Natural killer cell treated with Interleukin-12 subunit alpha and Interleukin-12 subunit beta and Interleukin-15 and Interleukin-18, amount 100 ng/mL, for 72 hours (primary cell): Measurements from ENCODE around the gene GUK1. TPM values are rescaled to one million over a fixed set of nuclear protein-coding genes. Genes with fewer than 3 reads are reported as not detected.
"Not testable (repeated sequence)": the region's sequence is repeated elsewhere in the genome, so short reads cannot be mapped to it uniquely, and the experiment has no call there.

ENCODE experiments used
- ATAC-seq, 2 donors: fragments of 150-1000 bp; cut with Tn5 transposase in 1 of 2; sonication (Bioruptor Pico), chemical (Tn5 transposase) in 1 of 2; 2 replicates each; pipeline ENCODE4 v1.10.0; 2021
- DNase-seq: peaks from one replicate; pipeline ENCODE4 v3.0.0; 2022; ENCODE audit warnings: low spot score
- H3K27ac Mint-ChIP-seq, 2 donors: 1 replicate in 1 of 2; 2 replicates in 1 of 2; pipeline ENCODE4 v1.8.0; 2022; ENCODE audit warnings: mixed read lengths in 2 of 2, mild to moderate bottlenecking in 1 of 2, moderate library complexity in 1 of 2
- H3K27me3 Mint-ChIP-seq, 2 donors: 1 replicate in 1 of 2; 2 replicates in 1 of 2; pipeline ENCODE4 v1.8.0; 2022; ENCODE audit warnings: mixed read lengths in 2 of 2
- H3K36me3 Mint-ChIP-seq: one replicate; pipeline ENCODE4 v1.8.0; 2022; ENCODE audit warnings: mixed read lengths
- H3K4me1 Mint-ChIP-seq, 2 donors: 1 replicate in 1 of 2; 2 replicates in 1 of 2; pipeline ENCODE4 v1.8.0; 2022; ENCODE audit warnings: low read depth in 2 of 2, mixed read lengths in 2 of 2, mild to moderate bottlenecking in 1 of 2
- H3K4me3 Mint-ChIP-seq: one replicate; pipeline ENCODE4 v1.8.0; 2022; ENCODE audit warnings: mixed read lengths
- H3K9me3 Mint-ChIP-seq: 2 replicates; pipeline ENCODE4 v1.8.0; 2022; ENCODE audit warnings: mixed read lengths
- total RNA-seq, 2 donors: library from RNA; stranded (reverse); gene quantifications; one replicate each; pipeline ENCODE4 v1.2.3, GENCODE V29; 2022

The GUK1 gene
- total RNA-seq, 2 donors from 2014 or later = 296 to 329 TPM

DNA sequence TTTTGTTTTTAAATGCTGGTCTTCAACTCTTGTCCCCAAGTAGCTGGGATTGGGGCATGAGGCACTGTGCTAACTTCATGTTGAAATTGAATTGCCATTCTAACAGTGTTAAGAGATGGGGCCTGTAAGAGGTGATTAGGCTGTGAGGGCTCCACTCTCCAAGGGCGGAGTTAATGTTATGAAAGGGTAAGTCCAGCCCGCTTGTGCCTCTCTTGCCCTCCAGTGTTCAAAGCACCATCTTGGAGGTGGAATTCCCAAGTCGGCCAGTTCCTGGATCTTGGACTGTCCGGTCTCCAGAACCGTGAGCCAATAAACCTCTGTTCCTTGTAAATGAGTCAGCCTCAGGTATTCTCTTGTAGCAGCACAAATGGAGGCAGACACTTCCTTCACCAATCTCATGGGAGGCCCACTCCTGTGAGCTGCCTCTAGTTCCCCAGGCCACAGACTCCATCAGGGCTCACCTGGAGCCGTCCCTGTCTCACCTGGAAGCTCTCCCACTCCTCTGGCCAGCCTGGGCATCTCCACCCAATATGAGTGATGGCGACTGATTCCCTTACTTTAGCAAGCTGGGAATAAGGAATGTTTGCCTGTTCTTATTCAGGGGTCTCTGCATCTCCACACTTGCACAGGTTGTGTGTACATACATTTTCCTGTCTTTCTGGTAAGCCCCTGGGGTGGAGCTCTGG, 41.0 kb downstream of the GUK1 start:
- H3K27ac Mint-ChIP-seq = no peak overlapping the region
- DNase-seq = no peak
- peaks cover 4 to 18% of the 10 kb centered on the region in 2 donors for H3K4me1 Mint-ChIP-seq
- H3K27me3 Mint-ChIP-seq = no peaks in the 10 kb centered on the region
- no peaks in the 10 kb centered on the region for H3K9me3 Mint-ChIP-seq
- no peak for ATAC-seq
- H3K4me3 Mint-ChIP-seq = no peak overlapping the region
- no peaks in the 10 kb centered on the region for H3K36me3 Mint-ChIP-seq

DNA sequence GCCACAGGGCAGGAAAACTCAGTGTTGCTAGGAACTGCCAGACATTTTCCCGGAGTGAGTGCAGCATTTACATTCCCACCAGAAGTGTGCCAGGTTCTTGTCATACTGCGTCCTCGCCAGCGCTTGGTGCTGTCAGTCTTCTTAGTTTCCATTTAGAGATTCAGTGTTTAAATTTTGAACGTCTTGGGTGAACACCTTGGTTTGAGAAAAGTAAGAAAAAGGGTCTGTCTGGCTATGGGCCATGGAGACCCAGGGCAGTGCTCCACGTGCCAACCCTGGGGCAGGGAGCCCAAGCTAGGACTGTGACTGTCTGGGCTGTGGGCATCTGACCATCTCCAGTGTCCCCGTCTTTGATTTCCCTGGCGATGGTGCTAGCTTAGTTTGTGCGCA, 41.6 kb downstream of the GUK1 start:
- no peak for ATAC-seq
- Mint-ChIP-seq H3K27me3 (no peaks in the 10 kb centered on the region), H3K4me1 (peaks cover 4 to 18% of the 10 kb centered on the region in 2 donors), H3K36me3 (no peaks in the 10 kb centered on the region), H3K4me3 (no peak overlapping the region), H3K27ac (no peak overlapping the region), H3K9me3 (no peaks in the 10 kb centered on the region)
- no peak for DNase-seq

DNA sequence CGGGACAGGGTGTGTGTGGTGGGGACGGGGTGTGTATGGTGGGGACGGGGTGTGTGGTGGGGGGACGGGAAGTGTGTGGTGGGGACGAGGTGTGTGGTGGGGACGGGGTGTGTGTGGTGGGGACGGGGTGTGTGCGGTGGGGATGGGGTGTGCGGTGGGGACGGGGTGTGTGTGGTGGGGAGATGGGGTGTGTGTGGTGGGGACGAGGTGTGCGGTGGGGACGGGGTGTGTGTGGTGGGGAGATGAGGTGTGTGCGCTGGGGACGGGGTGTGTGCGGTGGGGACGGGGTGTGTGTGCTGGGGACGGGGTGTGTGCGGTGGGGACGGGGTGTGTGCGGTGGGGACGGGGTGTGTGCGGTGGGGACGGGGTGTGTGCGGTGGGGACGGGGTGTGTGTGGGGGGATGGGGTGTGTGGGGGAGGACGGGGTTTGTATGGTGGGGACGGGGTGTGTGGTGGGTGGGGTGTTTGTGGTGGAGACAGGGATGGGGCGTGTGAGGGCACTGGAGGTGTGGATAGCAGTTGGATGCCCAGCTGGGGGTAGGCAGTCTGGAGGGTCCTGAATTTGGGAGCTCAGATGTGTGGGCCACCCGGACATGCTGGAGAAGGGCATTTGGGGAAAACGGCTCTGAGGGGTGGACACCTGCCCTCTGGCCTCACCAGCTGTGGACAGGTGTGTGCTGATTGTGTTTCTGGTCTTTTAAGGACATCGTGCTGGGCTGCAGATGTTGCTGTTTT, 42.4 kb downstream of the GUK1 start:
- H3K27ac Mint-ChIP-seq = no peak overlapping the region
- H3K9me3 Mint-ChIP-seq = no peaks in the 10 kb centered on the region
- ATAC-seq (no peak), DNase-seq (no peak)
- no peak overlapping the region for H3K4me3 Mint-ChIP-seq
- H3K4me1 Mint-ChIP-seq = peaks cover 4 to 18% of the 10 kb centered on the region in 2 donors
- H3K36me3 Mint-ChIP-seq = no peaks in the 10 kb centered on the region
- H3K27me3 Mint-ChIP-seq = no peaks in the 10 kb centered on the region

DNA sequence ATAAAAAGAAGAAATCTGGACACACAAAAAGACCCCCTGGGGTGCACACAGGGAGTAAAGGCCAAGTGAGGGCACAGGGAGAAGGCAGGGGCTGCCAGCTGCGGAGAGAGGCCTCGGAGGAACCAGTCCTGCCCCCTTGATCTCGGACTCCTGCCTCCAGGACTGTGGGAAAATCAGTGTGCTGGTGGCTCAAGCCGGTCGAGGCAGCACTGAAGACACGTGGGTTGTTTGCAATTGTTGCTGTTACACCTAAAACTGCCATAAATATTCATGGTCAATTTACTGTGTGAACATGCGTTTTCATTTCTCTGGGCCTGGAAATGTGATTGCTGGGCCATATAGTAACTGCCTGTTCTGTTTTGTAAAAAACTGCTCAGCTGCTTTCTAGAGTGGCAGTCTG, 44.1 kb downstream of the GUK1 start:
- no peaks in the 10 kb centered on the region for H3K9me3 Mint-ChIP-seq

DNA sequence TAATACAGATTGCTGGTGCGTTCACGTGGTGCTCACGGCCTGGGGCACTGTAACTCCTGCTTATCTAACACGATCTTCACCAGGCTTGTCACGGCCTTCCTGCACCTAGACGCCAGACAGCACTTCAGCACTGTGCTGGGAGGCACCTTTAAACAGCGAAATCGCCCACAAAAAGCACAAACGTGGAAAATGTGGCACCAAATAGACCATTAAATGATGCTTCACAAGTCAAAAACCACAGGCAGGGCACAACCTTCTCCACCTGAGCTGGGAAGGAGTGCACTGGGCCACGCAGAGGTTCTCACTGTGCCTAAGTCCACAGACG, 45.5 kb downstream of the GUK1 start:
- Mint-ChIP-seq H3K36me3 (no peaks in the 10 kb centered on the region), H3K4me1 (peaks cover 4 to 18% of the 10 kb centered on the region in 2 donors), H3K27ac (no peak overlapping the region), H3K27me3 (no peaks in the 10 kb centered on the region), H3K9me3 (no peaks in the 10 kb centered on the region), H3K4me3 (no peak overlapping the region)
- ATAC-seq = no peak
- DNase-seq = no peak

More for the DNA sequence above, 44.1 kb downstream of the GUK1 start:
- no peaks in the 10 kb centered on the region for H3K27me3 Mint-ChIP-seq
- no peak for DNase-seq
- H3K27ac Mint-ChIP-seq = no peak overlapping the region
- no peak for ATAC-seq
- no peaks in the 10 kb centered on the region for H3K36me3 Mint-ChIP-seq
- peaks cover 4 to 18% of the 10 kb centered on the region in 2 donors for H3K4me1 Mint-ChIP-seq
- H3K4me3 Mint-ChIP-seq = no peak overlapping the region

DNA sequence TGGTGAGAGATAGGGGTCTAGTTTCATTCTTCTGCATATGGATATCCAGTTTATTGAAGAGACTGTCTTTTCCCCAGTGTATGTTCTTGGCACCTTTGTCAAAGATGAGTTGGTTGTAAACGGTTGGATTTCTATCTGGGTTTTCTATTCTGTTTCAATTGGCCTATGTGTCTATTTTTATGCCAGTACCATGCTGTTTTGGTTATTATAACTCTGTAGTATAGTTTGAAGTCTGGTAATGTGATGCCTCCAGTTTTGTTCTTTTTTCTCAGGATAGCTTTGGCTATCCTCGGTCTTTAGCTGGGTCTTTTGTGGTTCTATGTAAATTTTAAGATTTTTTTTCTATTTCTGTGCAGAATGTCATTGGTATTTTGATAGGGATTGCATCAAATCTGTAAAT, 48.2 kb downstream of the GUK1 start:
- not testable (repeated sequence) for DNase-seq, H3K36me3 Mint-ChIP-seq, H3K27ac Mint-ChIP-seq, H3K9me3 Mint-ChIP-seq, ATAC-seq, H3K4me3 Mint-ChIP-seq, H3K27me3 Mint-ChIP-seq
- H3K4me1 Mint-ChIP-seq = peaks cover 4 to 13% of the 10 kb centered on the region in 2 donors

DNA sequence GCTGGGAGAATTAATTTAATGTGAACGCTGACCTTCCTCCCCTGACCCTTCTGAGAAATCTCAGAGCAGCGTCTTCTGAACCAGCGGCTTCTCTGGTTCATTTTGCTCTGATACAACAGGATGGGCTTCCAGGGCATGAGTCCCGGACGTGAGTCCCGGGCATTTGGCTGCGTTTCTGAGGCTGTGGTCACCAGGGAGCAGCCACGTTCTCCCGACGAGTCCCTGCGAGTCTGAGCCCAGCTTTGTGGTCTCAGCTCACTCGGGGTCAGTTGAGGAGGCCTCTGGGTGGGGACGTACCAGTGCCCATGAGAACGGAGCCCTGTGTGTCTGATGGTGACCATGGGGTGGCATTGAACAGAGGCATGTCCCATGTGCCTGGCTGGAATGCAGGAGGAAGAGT, 50.1 kb downstream of the GUK1 start:
- no peak for ATAC-seq
- Mint-ChIP-seq H3K27ac (no peak overlapping the region), H3K36me3 (no peaks in the 10 kb centered on the region), H3K4me1 (peaks cover 4 to 9% of the 10 kb centered on the region in 2 donors), H3K9me3 (no peaks in the 10 kb centered on the region), H3K4me3 (no peak overlapping the region), H3K27me3 (no peaks in the 10 kb centered on the region)
- no peak for DNase-seq

DNA sequence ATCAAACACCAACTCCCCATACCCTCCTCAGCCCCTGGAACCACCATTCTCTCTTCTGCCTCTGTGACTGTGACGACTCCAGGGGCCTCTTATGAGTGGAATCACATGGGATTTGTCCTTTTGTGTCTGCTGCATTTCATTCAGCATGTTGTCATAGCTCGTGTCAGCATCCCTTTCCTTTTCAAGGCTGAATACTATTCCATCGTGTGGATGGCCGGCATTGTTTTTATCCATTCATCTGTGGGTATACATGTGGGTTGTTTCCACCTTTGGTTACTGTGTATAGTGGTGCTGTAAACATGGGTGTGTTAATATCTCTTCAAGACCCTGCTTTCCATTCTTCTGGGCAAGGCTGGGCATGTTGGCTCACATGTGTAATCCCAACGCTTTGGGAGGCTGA, 50.7 kb downstream of the GUK1 start:
- no peaks in the 10 kb centered on the region for H3K9me3 Mint-ChIP-seq
- DNase-seq (no peak), ATAC-seq (no peak)
- peaks cover under 1 to 3% of the 10 kb centered on the region in 2 donors for H3K4me1 Mint-ChIP-seq
- H3K4me3 Mint-ChIP-seq = no peak overlapping the region
- H3K27me3 Mint-ChIP-seq = no peaks in the 10 kb centered on the region
- no peak overlapping the region for H3K27ac Mint-ChIP-seq
- no peaks in the 10 kb centered on the region for H3K36me3 Mint-ChIP-seq

DNA sequence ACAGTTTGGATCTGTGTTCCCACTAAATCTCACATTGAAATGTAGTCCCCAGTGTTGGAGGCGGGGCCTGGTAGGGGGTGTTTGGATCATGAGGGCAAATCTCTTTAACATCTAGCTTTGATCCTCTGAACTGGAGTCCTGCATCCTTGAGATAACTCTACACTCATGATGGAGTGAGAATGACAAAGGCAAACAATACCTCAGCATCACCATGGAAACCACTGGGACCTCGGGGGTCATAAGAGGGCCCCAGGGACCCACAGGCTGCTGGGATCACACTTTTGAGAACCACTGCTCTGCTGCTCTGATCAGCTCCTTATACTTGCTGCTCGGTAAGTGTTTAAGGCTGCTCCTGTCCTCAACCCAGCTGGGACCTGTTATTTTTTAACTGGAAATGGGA, 54.4 kb downstream of the GUK1 start:
- peaks cover 5% of the 10 kb centered on the region for H3K9me3 Mint-ChIP-seq
- no peaks in the 10 kb centered on the region for H3K4me1 Mint-ChIP-seq
- DNase-seq = no peak
- H3K4me3 Mint-ChIP-seq = no peak overlapping the region
- H3K27ac Mint-ChIP-seq = no peak overlapping the region
- no peak for ATAC-seq
- H3K36me3 Mint-ChIP-seq = peaks cover 10% of the 10 kb centered on the region
- no peaks in the 10 kb centered on the region for H3K27me3 Mint-ChIP-seq

DNA sequence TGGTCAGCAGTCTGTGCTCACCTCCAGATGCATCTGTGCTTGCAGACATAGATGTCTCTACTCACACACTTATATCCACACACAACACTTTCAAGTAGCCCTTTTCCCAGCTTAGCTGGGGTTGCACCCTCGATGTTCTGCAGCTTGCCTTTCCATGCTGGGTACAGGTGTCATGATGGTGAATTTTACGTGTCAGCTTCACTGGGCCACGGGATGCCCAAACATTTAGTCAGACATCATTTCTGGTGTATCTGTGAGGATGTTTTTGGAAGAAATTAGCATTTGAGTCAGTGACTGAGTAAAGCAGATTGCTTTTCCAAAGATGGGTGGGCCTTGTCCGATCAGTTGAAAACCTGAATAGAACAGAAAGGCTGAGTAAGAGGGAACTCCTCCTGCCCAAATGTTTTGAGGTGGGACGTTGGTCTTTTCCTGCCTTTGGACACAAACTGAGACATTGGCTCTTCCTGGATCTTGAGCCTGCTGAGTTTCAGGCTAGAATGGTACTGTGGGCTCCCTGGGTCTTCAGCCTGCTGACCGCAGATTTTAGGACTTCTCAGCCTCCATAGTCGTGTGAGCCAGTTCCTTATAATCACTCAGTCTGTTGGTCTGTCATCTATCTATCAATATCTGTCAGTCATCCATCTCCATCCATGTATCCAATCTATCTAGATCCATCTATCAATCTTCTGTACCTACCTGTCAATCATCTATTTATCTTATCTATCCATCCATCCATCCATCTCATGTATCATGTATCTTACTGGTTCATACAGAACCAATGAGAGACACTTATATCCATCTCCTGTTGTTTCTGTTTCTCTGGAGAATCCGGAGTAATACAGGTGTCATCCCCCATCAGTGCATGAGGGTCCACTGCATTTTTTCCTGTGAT, 55.1 kb downstream of the GUK1 start:
- H3K27ac Mint-ChIP-seq = no peak overlapping the region

DNA sequence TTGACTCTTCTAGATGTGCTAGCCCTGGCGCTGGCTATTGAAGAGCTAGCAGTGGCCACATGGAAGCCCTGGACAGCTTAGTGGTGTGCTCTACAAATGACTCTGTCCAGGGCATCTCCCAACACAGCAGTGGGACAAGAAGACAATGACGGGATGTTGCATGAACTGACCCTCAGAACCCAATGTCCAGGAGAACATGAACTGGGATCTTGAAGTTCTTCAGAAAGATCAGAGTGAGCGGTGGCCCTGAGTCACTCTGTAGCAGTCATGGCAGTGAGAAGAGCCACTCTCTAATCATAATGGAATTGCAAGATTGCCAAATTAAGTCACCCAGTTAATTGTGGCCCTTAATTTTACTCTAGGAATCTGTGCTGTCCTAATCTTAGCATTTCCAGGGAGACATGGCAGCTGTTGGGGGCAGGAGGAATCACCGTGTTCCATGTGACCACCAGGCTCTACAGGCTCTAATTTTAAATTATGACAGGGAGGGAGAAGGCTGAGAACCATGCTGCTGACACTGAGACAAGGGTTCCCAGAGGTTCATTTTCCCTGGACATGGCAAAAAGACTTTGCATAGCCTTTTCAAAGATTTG, 57.6 kb downstream of the GUK1 start:
- H3K36me3 Mint-ChIP-seq = peaks cover 16% of the 10 kb centered on the region
- peaks cover 8% of the 10 kb centered on the region for H3K9me3 Mint-ChIP-seq
- no peak overlapping the region for H3K4me3 Mint-ChIP-seq
- no peaks in the 10 kb centered on the region for H3K27me3 Mint-ChIP-seq
- DNase-seq (no peak), ATAC-seq (no peak)
- H3K4me1 Mint-ChIP-seq = no peaks in the 10 kb centered on the region
- H3K27ac Mint-ChIP-seq = no peak overlapping the region

More for the DNA sequence above, 55.1 kb downstream of the GUK1 start:
- Mint-ChIP-seq H3K4me1 (no peaks in the 10 kb centered on the region), H3K36me3 (peaks cover 16% of the 10 kb centered on the region), H3K4me3 (no peak overlapping the region), H3K9me3 (peaks cover 8% of the 10 kb centered on the region), H3K27me3 (no peaks in the 10 kb centered on the region)
- no peak for ATAC-seq
- DNase-seq = no peak
